ENCODE measurements around the gene ADAMTS16. TPM values are rescaled to one million over a fixed set of nuclear protein-coding genes. Genes with fewer than 3 reads are reported as not detected.

ADAMTS16 gene
- total RNA-seq, 1 donor: not detected

GRCh38 chr5:5188376-5189050, 48.4 kb downstream of the ADAMTS16 start:
- Histone ChIP-seq H3K9me3 (ENCODE audit: low read depth, low read length) (no peaks in the 10 kb centered on the region), H3K4me1 (ENCODE audit: insufficient read depth, low read length) (no peaks in the 10 kb centered on the region), H3K4me3 (ENCODE audit: low read length) (no peak overlapping the region), H3K27me3 (ENCODE audit: insufficient read depth, low read length) (no peaks in the 10 kb centered on the region)

- H3K27me3 ChIP-seq (ENCODE audit: insufficient read depth, low read length): no peaks in the 10 kb centered on the region
- H3K9me3 ChIP-seq (ENCODE audit: low read depth, low read length): no peaks in the 10 kb centered on the region
- no peak overlapping the region for H3K4me3 ChIP-seq (ENCODE audit: low read length)
- no peaks in the 10 kb centered on the region for H3K4me1 ChIP-seq (ENCODE audit: insufficient read depth, low read length)
These were observed 48.9 kb downstream of the ADAMTS16 start for GRCh38 chr5:5189051-5189430.

GRCh38 chr5:5191906-5192305, 51.8 kb downstream of the ADAMTS16 start:
- Histone ChIP-seq H3K4me3 (ENCODE audit: low read length) (no peak overlapping the region), H3K9me3 (ENCODE audit: low read depth, low read length) (no peaks in the 10 kb centered on the region), H3K27me3 (ENCODE audit: insufficient read depth, low read length) (no peaks in the 10 kb centered on the region), H3K4me1 (ENCODE audit: insufficient read depth, low read length) (no peaks in the 10 kb centered on the region)

GRCh38 chr5:5192681-5193080, 52.6 kb downstream of the ADAMTS16 start:
- Histone ChIP-seq H3K27me3 (ENCODE audit: insufficient read depth, low read length) (no peaks in the 10 kb centered on the region), H3K9me3 (ENCODE audit: low read depth, low read length) (no peaks in the 10 kb centered on the region), H3K4me3 (ENCODE audit: low read length) (no peak overlapping the region), H3K4me1 (ENCODE audit: insufficient read depth, low read length) (no peaks in the 10 kb centered on the region)

GRCh38 chr5:5195128-5195918, 55.2 kb downstream of the ADAMTS16 start:
- no peaks in the 10 kb centered on the region for H3K9me3 ChIP-seq (ENCODE audit: low read depth, low read length)
- no peaks in the 10 kb centered on the region for H3K27me3 ChIP-seq (ENCODE audit: insufficient read depth, low read length)
- H3K4me3 ChIP-seq (ENCODE audit: low read length): no peak overlapping the region
- H3K4me1 ChIP-seq (ENCODE audit: insufficient read depth, low read length): no peaks in the 10 kb centered on the region

GRCh38 chr5:5198135-5198534, 58.0 kb downstream of the ADAMTS16 start:
- Histone ChIP-seq H3K27me3 (ENCODE audit: insufficient read depth, low read length) (no peaks in the 10 kb centered on the region), H3K4me1 (ENCODE audit: insufficient read depth, low read length) (no peaks in the 10 kb centered on the region), H3K4me3 (ENCODE audit: low read length) (no peak overlapping the region), H3K9me3 (ENCODE audit: low read depth, low read length) (no peaks in the 10 kb centered on the region)

- Histone ChIP-seq H3K4me3 (ENCODE audit: low read length) (no peak overlapping the region), H3K4me1 (ENCODE audit: insufficient read depth, low read length) (no peaks in the 10 kb centered on the region), H3K9me3 (ENCODE audit: low read depth, low read length) (no peaks in the 10 kb centered on the region), H3K27me3 (ENCODE audit: insufficient read depth, low read length) (no peaks in the 10 kb centered on the region)
These were observed 58.7 kb downstream of the ADAMTS16 start for GRCh38 chr5:5198815-5199214.

- Histone ChIP-seq H3K4me3 (ENCODE audit: low read length) (no peak overlapping the region), H3K27me3 (ENCODE audit: insufficient read depth, low read length) (no peaks in the 10 kb centered on the region), H3K9me3 (ENCODE audit: low read depth, low read length) (no peaks in the 10 kb centered on the region), H3K4me1 (ENCODE audit: insufficient read depth, low read length) (no peaks in the 10 kb centered on the region)
These were observed 59.4 kb downstream of the ADAMTS16 start for GRCh38 chr5:5199495-5199894.

GRCh38 chr5:5200133-5200532, 60.0 kb downstream of the ADAMTS16 start:
- no peaks in the 10 kb centered on the region for H3K27me3 ChIP-seq (ENCODE audit: insufficient read depth, low read length)
- no peaks in the 10 kb centered on the region for H3K9me3 ChIP-seq (ENCODE audit: low read depth, low read length)
- no peaks in the 10 kb centered on the region for H3K4me1 ChIP-seq (ENCODE audit: insufficient read depth, low read length)
- no peak overlapping the region for H3K4me3 ChIP-seq (ENCODE audit: low read length)

- H3K4me1 ChIP-seq (ENCODE audit: insufficient read depth, low read length): no peaks in the 10 kb centered on the region
- H3K9me3 ChIP-seq (ENCODE audit: low read depth, low read length): no peaks in the 10 kb centered on the region
- H3K27me3 ChIP-seq (ENCODE audit: insufficient read depth, low read length): no peaks in the 10 kb centered on the region
- H3K4me3 ChIP-seq (ENCODE audit: low read length): no peak overlapping the region
These were observed 62.2 kb downstream of the ADAMTS16 start for GRCh38 chr5:5202321-5202720.

- no peaks in the 10 kb centered on the region for H3K4me1 ChIP-seq (ENCODE audit: insufficient read depth, low read length)
- H3K27me3 ChIP-seq (ENCODE audit: insufficient read depth, low read length): no peaks in the 10 kb centered on the region
- no peaks in the 10 kb centered on the region for H3K9me3 ChIP-seq (ENCODE audit: low read depth, low read length)
- no peak overlapping the region for H3K4me3 ChIP-seq (ENCODE audit: low read length)
These were observed 63.3 kb downstream of the ADAMTS16 start for GRCh38 chr5:5203451-5203850.

- Histone ChIP-seq H3K4me1 (ENCODE audit: insufficient read depth, low read length) (no peaks in the 10 kb centered on the region), H3K9me3 (ENCODE audit: low read depth, low read length) (no peaks in the 10 kb centered on the region), H3K4me3 (ENCODE audit: low read length) (no peak overlapping the region), H3K27me3 (ENCODE audit: insufficient read depth, low read length) (no peaks in the 10 kb centered on the region)
These were observed 67.7 kb downstream of the ADAMTS16 start for GRCh38 chr5:5207828-5208227.

- no peaks in the 10 kb centered on the region for H3K27me3 ChIP-seq (ENCODE audit: insufficient read depth, low read length)
- H3K9me3 ChIP-seq (ENCODE audit: low read depth, low read length): no peaks in the 10 kb centered on the region
- H3K4me1 ChIP-seq (ENCODE audit: insufficient read depth, low read length): no peaks in the 10 kb centered on the region
- H3K4me3 ChIP-seq (ENCODE audit: low read length): no peak overlapping the region
These were observed 69.0 kb downstream of the ADAMTS16 start for GRCh38 chr5:5209089-5209488.

GRCh38 chr5:5209510-5210286, 69.6 kb downstream of the ADAMTS16 start:
- no peaks in the 10 kb centered on the region for H3K4me1 ChIP-seq (ENCODE audit: insufficient read depth, low read length)
- H3K27me3 ChIP-seq (ENCODE audit: insufficient read depth, low read length): no peaks in the 10 kb centered on the region
- no peak overlapping the region for H3K4me3 ChIP-seq (ENCODE audit: low read length)
- H3K9me3 ChIP-seq (ENCODE audit: low read depth, low read length): no peaks in the 10 kb centered on the region

GRCh38 chr5:5217371-5217770, 77.2 kb downstream of the ADAMTS16 start:
- H3K9me3 ChIP-seq (ENCODE audit: low read depth, low read length): no peaks in the 10 kb centered on the region
- no peaks in the 10 kb centered on the region for H3K4me1 ChIP-seq (ENCODE audit: insufficient read depth, low read length)
- H3K4me3 ChIP-seq (ENCODE audit: low read length): no peak overlapping the region
- no peaks in the 10 kb centered on the region for H3K27me3 ChIP-seq (ENCODE audit: insufficient read depth, low read length)
